Hypothalamus (tissue), 51 donors: ENCODE data around the gene CAPN11.
"Not testable (repeated sequence)": the region's sequence is repeated elsewhere in the genome, so short reads cannot be mapped to it uniquely, and the experiment has no call there.

ENCODE experiments used
- DNase-seq, 51 donors: peaks; one replicate each; lab custom pipeline; 2025; lab: John Stamatoyannopoulos, UW

The CAPN11 gene

GRCh38 chr6:44179072-44179536 is 20.5 kb downstream of the CAPN11 start:
- no peak for DNase-seq

DNA sequence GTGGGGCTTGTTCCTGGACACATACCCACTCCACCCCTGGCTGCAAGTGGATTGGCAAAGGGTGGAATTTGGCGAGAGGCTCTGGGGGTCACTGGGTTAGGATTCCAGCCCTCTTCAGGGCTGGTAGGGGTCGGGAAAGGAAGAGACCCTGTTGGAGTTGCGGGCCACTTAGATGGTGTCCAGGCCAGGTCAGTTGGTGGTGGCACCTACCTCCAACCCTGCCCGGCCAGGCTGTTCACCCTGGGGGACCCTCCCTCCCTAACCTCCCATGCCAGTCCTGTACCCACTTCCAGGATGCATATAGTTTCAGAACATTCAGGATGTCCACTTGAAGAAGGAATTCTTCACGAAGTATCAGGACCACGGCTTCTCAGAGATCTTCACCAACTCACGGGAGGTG is 21.0 kb downstream of the CAPN11 start:
- no peak for DNase-seq

DNA sequence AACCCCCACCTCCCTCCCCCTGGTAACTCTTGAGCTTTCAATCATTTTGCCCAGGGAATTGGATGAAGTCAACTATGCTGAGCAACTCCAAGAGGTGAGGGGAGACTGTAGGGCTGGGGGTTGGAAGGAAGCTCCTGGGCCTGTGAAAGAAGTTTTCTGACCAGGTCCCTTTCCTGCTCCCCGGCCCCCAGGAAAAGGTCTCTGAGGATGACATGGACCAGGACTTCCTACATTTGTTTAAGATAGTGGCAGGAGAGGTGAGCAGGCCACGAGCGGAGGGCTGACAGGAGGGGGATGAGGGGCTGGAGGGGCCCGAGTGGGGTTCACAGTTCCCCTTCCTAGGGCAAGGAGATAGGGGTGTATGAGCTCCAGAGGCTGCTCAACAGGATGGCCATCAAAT is 21.8 kb downstream of the CAPN11 start:
- DNase-seq = no peak

DNA sequence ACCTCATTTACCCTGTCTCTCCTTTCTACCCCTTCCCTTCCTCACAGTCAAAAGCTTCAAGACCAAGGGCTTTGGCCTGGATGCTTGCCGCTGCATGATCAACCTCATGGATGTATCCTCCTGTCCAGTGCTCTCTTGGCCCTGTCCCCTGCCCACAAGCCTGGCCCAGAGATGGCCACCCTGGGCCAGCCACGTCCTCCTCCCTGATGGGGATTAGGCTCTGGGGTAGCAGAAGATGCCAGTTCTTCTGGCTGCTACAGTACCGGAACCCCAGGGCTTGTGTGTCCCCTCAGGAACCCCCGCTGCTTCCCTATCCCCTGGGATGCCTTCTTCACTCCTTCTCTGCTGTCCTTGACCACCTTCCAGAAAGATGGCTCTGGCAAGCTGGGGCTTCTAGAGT is 22.3 kb downstream of the CAPN11 start:
- no peak for DNase-seq

DNA sequence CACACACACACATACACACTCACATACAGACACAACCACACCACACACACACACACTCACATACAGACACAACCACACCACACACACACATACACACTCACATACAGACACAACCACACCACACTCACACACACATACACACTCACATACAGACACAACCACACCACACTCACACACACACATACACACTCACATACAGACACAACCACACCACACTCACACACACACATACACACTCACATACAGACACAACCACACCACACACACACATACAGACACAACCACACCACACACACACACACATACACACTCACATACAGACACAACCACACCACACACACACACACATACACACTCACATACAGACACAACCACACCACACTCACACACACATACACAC is 23.2 kb downstream of the CAPN11 start:
- DNase-seq = not testable (repeated sequence)

GRCh38 chr6:44182911-44183390 is 24.3 kb downstream of the CAPN11 start:
- DNase-seq = no peak

GRCh38 chr6:44183783-44184182 is 25.2 kb downstream of the CAPN11 start:
- no peak for DNase-seq

GRCh38 chr6:44185356-44185755 is 26.7 kb downstream of the CAPN11 start:
- not testable (repeated sequence) for DNase-seq

DNA sequence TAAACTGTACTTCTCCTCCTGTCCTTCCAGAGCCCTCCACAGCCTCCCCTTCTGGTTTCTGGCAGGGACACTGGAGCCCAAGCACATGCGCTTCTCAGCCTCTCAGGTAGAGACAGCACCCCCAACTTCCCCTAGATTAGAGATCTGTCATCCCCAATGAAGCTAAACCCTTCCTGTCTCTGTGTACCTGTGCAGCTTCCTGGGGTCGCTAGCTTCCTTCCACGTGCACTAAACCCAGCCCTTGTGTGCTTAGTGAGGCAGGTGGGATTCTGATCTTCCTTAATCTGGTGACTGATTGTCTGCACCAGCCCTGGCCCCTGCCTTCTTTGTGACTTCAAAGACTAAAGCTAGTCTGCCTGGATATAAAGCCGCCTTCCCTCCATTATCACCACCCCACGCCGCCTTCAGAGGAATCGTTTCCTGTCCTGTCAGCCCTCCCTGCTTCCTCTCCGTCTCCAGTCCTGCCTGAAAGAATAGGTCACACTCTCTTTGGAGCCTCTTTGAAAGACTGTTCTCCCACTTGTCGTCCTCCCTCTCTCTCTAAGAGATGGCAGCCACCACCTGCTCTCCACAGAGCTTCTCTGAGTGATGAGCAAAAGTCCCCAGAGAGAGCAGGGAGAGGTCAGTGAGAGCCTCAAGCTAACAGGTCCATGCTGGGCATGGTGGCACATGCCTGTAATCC is 27.5 kb downstream of the CAPN11 start:
- DNase-seq = no peak

GRCh38 chr6:44186635-44187025 is 28.0 kb downstream of the CAPN11 start:
- DNase-seq = no peak

GRCh38 chr6:44188819-44189218 is 30.2 kb downstream of the CAPN11 start:
- DNase-seq = no peak

GRCh38 chr6:44189257-44189656 is 30.6 kb downstream of the CAPN11 start:
- no peak for DNase-seq

DNA sequence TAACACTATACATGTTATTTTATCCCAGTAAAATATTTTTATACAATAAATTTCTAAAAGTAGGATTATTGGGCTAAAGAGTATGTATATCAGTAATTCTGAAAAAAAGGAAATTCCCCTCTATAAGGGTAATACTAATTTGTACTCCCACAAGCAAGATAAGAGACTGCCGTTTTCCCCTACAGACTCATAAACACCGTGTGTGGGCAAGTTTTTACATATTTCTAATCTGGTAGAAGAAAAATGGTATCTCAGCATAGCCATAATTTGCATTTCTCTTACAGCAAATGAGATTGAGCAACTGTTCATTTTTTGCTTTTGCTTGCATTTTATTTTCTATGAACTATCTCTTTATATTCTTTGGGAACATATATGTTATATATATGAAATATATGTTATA is 32.1 kb downstream of the CAPN11 start:
- no peak for DNase-seq

DNA sequence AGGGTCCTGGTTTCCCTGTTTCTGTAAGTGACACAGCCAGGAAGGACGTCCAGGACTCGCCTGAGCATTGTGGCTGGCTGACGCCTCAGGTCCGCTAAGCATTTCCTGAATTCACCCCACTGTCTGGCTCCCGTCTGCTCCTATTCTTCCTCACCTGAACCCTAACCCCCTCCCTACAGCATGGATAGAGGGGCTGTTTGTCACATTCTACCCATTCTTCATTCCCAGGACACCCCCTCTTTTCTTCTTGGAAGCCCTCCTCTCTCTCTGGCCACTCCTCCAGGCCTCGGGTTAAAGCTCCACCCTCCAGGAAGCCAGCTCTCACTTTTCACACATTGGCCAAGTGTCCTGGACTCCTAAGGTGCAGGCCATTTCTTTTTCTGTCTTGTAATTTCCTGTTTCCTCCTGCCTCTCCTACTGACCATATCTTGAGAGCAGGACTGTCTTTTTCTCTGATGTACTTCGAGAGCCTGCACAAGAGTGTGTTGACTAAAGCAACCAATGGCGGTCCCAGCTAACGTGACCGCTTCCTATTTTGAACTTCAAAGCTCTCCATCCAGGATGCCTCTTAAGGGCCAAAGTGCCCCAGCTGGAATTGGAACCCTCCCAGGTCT is 33.9 kb downstream of the CAPN11 start:
- DNase-seq = no peak

DNA sequence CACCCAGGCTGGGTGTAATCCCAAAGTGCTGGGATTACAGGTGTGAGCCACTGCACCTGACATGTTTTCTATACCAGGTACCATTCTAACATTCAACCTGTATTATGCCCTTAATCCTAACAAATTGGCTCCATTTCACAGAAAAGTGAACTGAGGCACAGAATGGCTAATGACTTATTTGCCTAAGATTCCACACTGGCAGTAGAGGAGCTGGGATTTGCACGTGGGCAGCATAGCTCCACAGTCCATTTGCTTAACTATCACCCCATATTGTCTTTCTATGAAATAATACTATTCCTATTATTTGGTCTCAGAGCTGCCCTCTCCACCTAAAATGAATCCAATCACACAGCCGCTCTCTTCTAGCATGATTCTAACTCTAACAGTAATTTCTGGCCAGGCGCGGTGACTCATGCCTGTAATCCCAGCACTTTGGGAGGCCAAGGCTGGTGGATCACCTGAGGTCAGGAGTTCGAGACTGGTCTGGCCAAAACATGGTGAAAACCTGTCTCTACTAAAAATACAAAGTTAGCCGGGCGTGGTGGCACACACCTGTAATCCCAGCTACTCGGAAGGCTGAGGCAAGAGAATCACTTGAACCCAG is 34.8 kb downstream of the CAPN11 start:
- no peak for DNase-seq

GRCh38 chr6:44194326-44194725 is 35.7 kb downstream of the CAPN11 start:
- no peak for DNase-seq

GRCh38 chr6:44196351-44196750 is 37.7 kb downstream of the CAPN11 start:
- not testable (repeated sequence) for DNase-seq

- no peak for DNase-seq
Measured at GRCh38 chr6:44198684-44199083, 40.1 kb downstream of the CAPN11 start.

DNA sequence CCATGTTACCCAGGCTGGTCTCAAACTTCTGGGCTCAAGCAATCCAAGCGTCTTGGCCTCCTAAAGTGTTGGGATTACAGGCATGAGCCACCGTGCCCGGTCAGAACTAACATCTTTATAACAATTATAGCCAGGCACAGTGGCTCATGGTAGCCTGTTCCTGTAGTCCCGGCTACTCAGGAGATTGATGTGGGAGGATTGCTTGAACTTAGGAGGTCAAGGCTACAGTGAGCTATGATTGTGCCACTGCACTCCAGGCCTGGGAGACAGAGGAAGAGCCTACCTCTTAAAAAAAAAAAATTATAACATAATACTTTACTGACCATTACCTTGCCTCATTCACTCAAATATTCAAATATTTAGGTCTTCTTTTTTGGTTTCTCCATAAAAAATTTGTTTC is 41.3 kb downstream of the CAPN11 start:
- no peak for DNase-seq

- no peak for DNase-seq
Measured at GRCh38 chr6:44201200-44201599, 42.6 kb downstream of the CAPN11 start.

DNA sequence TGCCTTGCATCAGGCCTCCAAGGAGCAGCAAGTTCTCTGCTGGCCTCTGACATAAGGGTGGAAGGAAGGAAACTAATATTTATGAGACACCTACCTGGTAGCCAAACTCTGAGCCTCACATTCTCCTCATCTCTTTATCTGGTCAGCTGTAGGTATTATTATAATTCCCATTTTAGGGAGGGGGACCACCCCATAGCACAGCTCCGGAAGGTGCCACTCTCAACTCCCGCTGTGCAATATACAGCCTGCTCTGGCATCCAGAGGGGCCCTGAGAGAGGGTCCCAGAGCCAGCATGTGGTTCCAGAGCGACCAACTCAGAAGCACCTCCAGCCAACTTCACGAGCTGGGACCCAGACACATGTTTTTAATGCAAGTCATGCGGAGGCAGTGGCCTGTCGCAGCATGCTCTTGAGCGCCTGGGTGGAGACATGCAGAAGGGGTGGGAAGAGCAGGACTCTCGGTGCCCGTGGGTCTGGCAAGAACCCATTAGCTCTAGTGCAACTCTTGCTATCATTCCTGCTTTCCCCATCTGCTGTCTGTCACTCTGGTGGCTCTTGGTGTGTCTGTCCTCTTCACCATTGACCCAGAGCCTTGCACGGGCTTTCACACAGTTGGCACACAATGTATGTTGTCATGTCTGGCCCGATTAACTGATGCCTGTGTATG is 43.2 kb downstream of the CAPN11 start:
- DNase-seq = no peak
